H9 (cell line): Measurements from ENCODE around the gene CTNS. TPM values are rescaled to one million over a fixed set of nuclear protein-coding genes. Genes with fewer than 3 reads are reported as not detected.

Experiments
- DNase-seq: peaks from one replicate; pipeline ENCODE4 v3.0.0-alpha.2; 2017
- H2AFZ ChIP-seq: one replicate; pipeline ENCODE4 v1.6.1; 2013; ENCODE audit warnings: mild to moderate bottlenecking, low read length, control low read depth, moderate library complexity
- H2AK5ac ChIP-seq: 2 replicates; pipeline ENCODE4 v1.6.1; 2013; ENCODE audit warnings: low read length, control low read depth, mixed read lengths; ENCODE audit not compliant: insufficient read length
- H2BK120ac ChIP-seq: one replicate; pipeline ENCODE4 v1.6.1; 2013; ENCODE audit warnings: low read depth, mild to moderate bottlenecking, low read length, control low read depth, inconsistent platforms; ENCODE audit not compliant: poor library complexity, severe bottlenecking
- H2BK12ac ChIP-seq: 2 replicates; pipeline ENCODE4 v1.6.1; 2013; ENCODE audit warnings: low read length, control low read depth, mixed read lengths, low read depth; ENCODE audit not compliant: insufficient read length
- H2BK15ac ChIP-seq: 2 replicates; pipeline ENCODE4 v1.6.1; 2013; ENCODE audit warnings: low read depth, low read length, control low read depth
- H2BK20ac ChIP-seq: one replicate; pipeline ENCODE4 v1.6.1; 2013; ENCODE audit warnings: low read depth, mild to moderate bottlenecking, low read length, control low read depth, inconsistent platforms; ENCODE audit not compliant: poor library complexity, severe bottlenecking
- H2BK5ac ChIP-seq: 2 replicates; pipeline ENCODE4 v1.6.1; 2013; ENCODE audit warnings: low read length, control low read depth, mixed read lengths; ENCODE audit not compliant: insufficient read length
- H3K14ac ChIP-seq: 2 replicates; pipeline ENCODE4 v1.6.1; 2013; ENCODE audit warnings: low read length, control low read depth; ENCODE audit not compliant: insufficient read depth
- H3K18ac ChIP-seq: 2 replicates; pipeline ENCODE4 v1.6.1; 2013; ENCODE audit warnings: low read depth, mild to moderate bottlenecking, mixed read lengths, low read length, control low read depth; ENCODE audit not compliant: insufficient read length
- H3K23ac ChIP-seq: 2 replicates; pipeline ENCODE4 v1.6.1; 2013; ENCODE audit warnings: low read length, control low read depth, mixed read lengths, low read depth; ENCODE audit not compliant: insufficient read length
- H3K23me2 ChIP-seq: 2 replicates; pipeline ENCODE4 v1.6.1; 2013; ENCODE audit warnings: low read depth, mild to moderate bottlenecking, mixed read lengths, low read length, control low read depth; ENCODE audit not compliant: insufficient read length, poor library complexity, severe bottlenecking
- H3K27ac ChIP-seq: 2 replicates; pipeline ENCODE4 v1.5.1; 2013; ENCODE audit warnings: low read length, control low read depth, mixed read lengths, low read depth; ENCODE audit not compliant: insufficient read length
- H3K27me3 ChIP-seq: 2 replicates; pipeline ENCODE4 v1.6.1; 2013; ENCODE audit warnings: low read length, control low read depth, inconsistent platforms; ENCODE audit not compliant: insufficient read depth
- H3K4ac ChIP-seq: 2 replicates; pipeline ENCODE4 v1.6.1; 2013; ENCODE audit warnings: low read depth, mild to moderate bottlenecking, control low read depth, inconsistent platforms, low read length, moderate library complexity
- H3K4me1 ChIP-seq: 2 replicates; pipeline ENCODE4 v1.6.1; 2013; ENCODE audit warnings: low read length, control low read depth, inconsistent platforms; ENCODE audit not compliant: insufficient read depth
- H3K4me2 ChIP-seq: 2 replicates; pipeline ENCODE4 v1.6.1; 2013; ENCODE audit warnings: low read length, control low read depth, mixed read lengths; ENCODE audit not compliant: insufficient read length, insufficient read depth
- H3K56ac ChIP-seq: 2 replicates; pipeline ENCODE4 v1.6.1; 2013; ENCODE audit warnings: low read depth, mild to moderate bottlenecking, mixed read lengths, low read length, control low read depth; ENCODE audit not compliant: insufficient read length
- H3K79me1 ChIP-seq: 2 replicates; pipeline ENCODE4 v1.6.1; 2013; ENCODE audit warnings: low read depth, mild to moderate bottlenecking, moderate library complexity, low read length, control low read depth, inconsistent platforms; ENCODE audit not compliant: insufficient read depth, poor library complexity, severe bottlenecking
- H3K79me2 ChIP-seq: 2 replicates; pipeline ENCODE4 v1.6.1; 2013; ENCODE audit warnings: low read length, control low read depth, inconsistent platforms; ENCODE audit not compliant: insufficient read depth
- H3K9ac ChIP-seq: 2 replicates; pipeline ENCODE4 v1.6.1; 2013; ENCODE audit warnings: low read length, control low read depth, mixed read lengths; ENCODE audit not compliant: insufficient read length; ENCODE audit errors: extremely low read depth
- H3K9me3 ChIP-seq: one replicate; pipeline ENCODE4 v1.6.1; 2013; ENCODE audit warnings: low read depth, low read length, inconsistent platforms; ENCODE audit not compliant: control insufficient read depth
- H3T11ph ChIP-seq: one replicate; pipeline ENCODE4 v1.6.1; 2013; ENCODE audit warnings: mild to moderate bottlenecking, low read length, control low read depth, inconsistent platforms
- H4K20me1 ChIP-seq: one replicate; pipeline ENCODE4 v1.6.1; 2013; ENCODE audit not compliant: control insufficient read depth, insufficient read length, insufficient read depth
- H4K5ac ChIP-seq: 2 replicates; pipeline ENCODE4 v1.6.1; 2013; ENCODE audit warnings: low read depth, mild to moderate bottlenecking, mixed read lengths, low read length, control low read depth; ENCODE audit not compliant: insufficient read length
- H4K8ac ChIP-seq: replicated peaks from 2 replicates; pipeline ENCODE4 v1.6.1; 2013; ENCODE audit warnings: low read length, control low read depth, mixed read lengths, low read depth; ENCODE audit not compliant: insufficient read length
- H4K91ac ChIP-seq: 2 replicates; pipeline ENCODE4 v1.6.1; 2013; ENCODE audit warnings: low read depth, mild to moderate bottlenecking, moderate library complexity, mixed read lengths, low read length, control low read depth; ENCODE audit not compliant: insufficient read length
- H3K27ac Mint-ChIP-seq, 3 experiments: 2 replicates in 2 of 3; 3 replicates in 1 of 3; pipeline ENCODE4 v1.8.0; 2020 to 2021; ENCODE audit warnings: mixed read lengths in 3 of 3, mild to moderate bottlenecking in 1 of 3, moderate library complexity in 1 of 3
- H3K27me3 Mint-ChIP-seq: 2 replicates; pipeline ENCODE4 v1.8.0; 2021; ENCODE audit warnings: low read depth, mild to moderate bottlenecking, moderate library complexity, mixed read lengths
- H3K36me3 Mint-ChIP-seq, 3 experiments: 2 replicates in 2 of 3; 3 replicates in 1 of 3; pipeline ENCODE4 v1.8.0; 2020 to 2021; ENCODE audit warnings: low read depth in 3 of 3, mixed read lengths in 3 of 3; ENCODE audit not compliant: insufficient read depth in 1 of 3
- H3K4me1 Mint-ChIP-seq, 2 experiments: 2 replicates each; pipeline ENCODE4 v1.8.0; 2020; ENCODE audit warnings: mixed read lengths in 2 of 2
- H3K4me3 Mint-ChIP-seq, 2 experiments: 2 replicates in 1 of 2; 3 replicates in 1 of 2; pipeline ENCODE4 v1.8.0; 2020 to 2021; ENCODE audit warnings: mild to moderate bottlenecking in 2 of 2, mixed read lengths in 2 of 2, moderate library complexity in 1 of 2
- H3K9me3 Mint-ChIP-seq, 2 experiments: 2 replicates in 1 of 2; 3 replicates in 1 of 2; pipeline ENCODE4 v1.8.0; 2020; ENCODE audit warnings: mild to moderate bottlenecking in 2 of 2, mixed read lengths in 2 of 2, moderate library complexity in 1 of 2
- WGBS: extraction: QIAGEN DNeasy Blood & Tissue Kit; methylation state at CpG from one replicate; pipeline ENCODE4 v1.1.7; 2013; ENCODE audit warnings: missing lambda C conversion rate, low lambda C conversion rate, mixed read lengths; ENCODE audit not compliant: insufficient read length; ENCODE audit errors: extremely low coverage; 5-methylcytosine and 5-hydroxymethylcytosine counted together
- total RNA-seq: library from RNA; stranded (reverse); gene quantifications from 2 replicates; pipeline ENCODE4 v1.2.1, GENCODE V29; 2021
- TF ChIP-seq, protein P1 (sequence below): fragments of 200-600 bp; sonication (generic); conservative IDR thresholded peaks from 3 replicates; pipeline ENCODE4 v1.8.0; 2021; ENCODE audit warnings: antibody characterized with exemption, mild to moderate bottlenecking

CTNS gene
- total RNA-seq, 1 experiment from 2014 or later = 12.8 TPM

DNA sequence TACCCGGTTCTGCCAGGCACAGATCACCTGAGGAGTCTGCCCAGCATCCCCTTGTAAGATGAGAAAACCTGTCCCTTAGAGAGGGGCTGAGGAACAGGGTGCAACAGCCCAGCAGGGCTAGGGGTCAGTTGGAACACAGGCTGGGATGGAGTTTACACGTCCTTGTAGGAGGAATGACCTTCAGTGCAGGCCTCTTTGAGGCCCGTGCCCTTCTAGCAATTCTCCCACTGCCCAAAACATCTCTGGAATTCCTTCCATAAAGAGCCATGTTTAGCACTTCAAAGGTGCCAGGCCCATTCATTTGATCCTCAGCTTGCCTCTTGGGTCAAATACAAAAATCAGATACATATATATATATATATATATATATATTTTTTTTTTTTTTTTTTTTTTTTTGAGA is 4.5 kb downstream of the CTNS start:
- Histone ChIP-seq H3K9ac (no peak overlapping the region), H4K5ac (no peak overlapping the region)

More for the DNA sequence above, 4.5 kb downstream of the CTNS start:
- H4K8ac ChIP-seq = no peak overlapping the region
- H2BK20ac ChIP-seq = no peak overlapping the region
- H3K27me3 Mint-ChIP-seq = no peaks in the 10 kb centered on the region
- no peak overlapping the region for H3K4me3 Mint-ChIP-seq
- peaks cover 8% of the 10 kb centered on the region for H3K23me2 ChIP-seq
- H2AK5ac ChIP-seq = no peak overlapping the region
- peaks cover 20 to 22% of the 10 kb centered on the region in 2 experiments for H3K4me1 Mint-ChIP-seq
- H3K27ac ChIP-seq = no peak overlapping the region
- H2AFZ ChIP-seq = no peak overlapping the region
- H3K14ac ChIP-seq = no peak overlapping the region
- TF ChIP-seq, protein P1, sequence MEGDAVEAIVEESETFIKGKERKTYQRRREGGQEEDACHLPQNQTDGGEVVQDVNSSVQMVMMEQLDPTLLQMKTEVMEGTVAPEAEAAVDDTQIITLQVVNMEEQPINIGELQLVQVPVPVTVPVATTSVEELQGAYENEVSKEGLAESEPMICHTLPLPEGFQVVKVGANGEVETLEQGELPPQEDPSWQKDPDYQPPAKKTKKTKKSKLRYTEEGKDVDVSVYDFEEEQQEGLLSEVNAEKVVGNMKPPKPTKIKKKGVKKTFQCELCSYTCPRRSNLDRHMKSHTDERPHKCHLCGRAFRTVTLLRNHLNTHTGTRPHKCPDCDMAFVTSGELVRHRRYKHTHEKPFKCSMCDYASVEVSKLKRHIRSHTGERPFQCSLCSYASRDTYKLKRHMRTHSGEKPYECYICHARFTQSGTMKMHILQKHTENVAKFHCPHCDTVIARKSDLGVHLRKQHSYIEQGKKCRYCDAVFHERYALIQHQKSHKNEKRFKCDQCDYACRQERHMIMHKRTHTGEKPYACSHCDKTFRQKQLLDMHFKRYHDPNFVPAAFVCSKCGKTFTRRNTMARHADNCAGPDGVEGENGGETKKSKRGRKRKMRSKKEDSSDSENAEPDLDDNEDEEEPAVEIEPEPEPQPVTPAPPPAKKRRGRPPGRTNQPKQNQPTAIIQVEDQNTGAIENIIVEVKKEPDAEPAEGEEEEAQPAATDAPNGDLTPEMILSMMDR = no peak
- no peak overlapping the region for H2BK5ac ChIP-seq
- no peaks in the 10 kb centered on the region for H3K79me1 ChIP-seq
- no peak overlapping the region for H3T11ph ChIP-seq
- H3K27ac Mint-ChIP-seq = peak overlapping the region in 2 of 3 experiments; percentile 67 to 79; a peak in 4 of 7 replicates
- H3K4me2 ChIP-seq = no peak overlapping the region
- no peak overlapping the region for H3K4ac ChIP-seq
- peaks cover 3 to 28% (median 23%) of the 10 kb centered on the region in 3 experiments; a peak in 6 of 7 replicates for H3K36me3 Mint-ChIP-seq
- no peak overlapping the region for H4K91ac ChIP-seq
- no peaks in the 10 kb centered on the region for H4K20me1 ChIP-seq
- no peak overlapping the region for H3K18ac ChIP-seq
- H3K9me3 Mint-ChIP-seq = no peaks in the 10 kb centered on the region
- H2BK15ac ChIP-seq = no peak overlapping the region
- H2BK120ac ChIP-seq = no peak overlapping the region
- no peaks in the 10 kb centered on the region for H3K79me2 ChIP-seq
- no peak for DNase-seq
- no CpG with 5 or more reads among the region's 3 CpGs for WGBS
- no peak overlapping the region for H3K56ac ChIP-seq
- no peaks in the 10 kb centered on the region; the same call in 1 of the 2 replicates for H3K4me1 ChIP-seq
- no peak overlapping the region for H2BK12ac ChIP-seq
- H3K27me3 ChIP-seq = no peaks in the 10 kb centered on the region
- no peak overlapping the region for H3K23ac ChIP-seq
- H3K9me3 ChIP-seq = no peaks in the 10 kb centered on the region
